CD4-positive, alpha-beta T cell treated with Interleukin-4 for 4 hours (primary cell): ENCODE data around the gene CLDN4.
"Not testable (repeated sequence)": the region's sequence is repeated elsewhere in the genome, so short reads cannot be mapped to it uniquely, and the experiment has no call there.

ENCODE experiments used
- DNase-seq: peaks from one replicate; pipeline ENCODE4 v3.0.0-alpha.2; 2020

CLDN4 gene

GRCh38 chr7:73830681-73831583 lies at the start of gene CLDN4:
CLDN4 (plus strand) TSS chr7:73830996; CDS start chr7:73831202, 206 bp downstream.
- no peak for DNase-seq

- no peak for DNase-seq
Observed at GRCh38 chr7:73786588-73786987, 44.2 kb upstream of the CLDN4 start.

GRCh38 chr7:73787786-73788048 lies 43.1 kb upstream of the CLDN4 start:
- DNase-seq: not testable (repeated sequence)

GRCh38 chr7:73789051-73789450 lies 41.7 kb upstream of the CLDN4 start:
- DNase-seq: no peak

GRCh38 chr7:73791170-73791690 lies 39.6 kb upstream of the CLDN4 start:
- DNase-seq: not testable (repeated sequence)

- not testable (repeated sequence) for DNase-seq
Observed at GRCh38 chr7:73795188-73795587, 35.6 kb upstream of the CLDN4 start.

- not testable (repeated sequence) for DNase-seq
Observed at GRCh38 chr7:73796656-73797055, 34.1 kb upstream of the CLDN4 start.

- not testable (repeated sequence) for DNase-seq
Observed at GRCh38 chr7:73797176-73797575, 33.6 kb upstream of the CLDN4 start.

- no peak for DNase-seq
Observed at GRCh38 chr7:73799282-73800141, 31.3 kb upstream of the CLDN4 start.

GRCh38 chr7:73801577-73801976 lies 29.2 kb upstream of the CLDN4 start:
- DNase-seq: no peak

GRCh38 chr7:73802459-73802858 lies 28.3 kb upstream of the CLDN4 start:
- DNase-seq: no peak

- DNase-seq: no peak
Observed at GRCh38 chr7:73809467-73809951, 21.3 kb upstream of the CLDN4 start.

- DNase-seq: no peak
Observed at GRCh38 chr7:73810998-73811360, 19.8 kb upstream of the CLDN4 start.

GRCh38 chr7:73811760-73812168 lies 19.0 kb upstream of the CLDN4 start:
- DNase-seq: peak; percentile 48

- DNase-seq: no peak
Observed at GRCh38 chr7:73812996-73813395, 17.8 kb upstream of the CLDN4 start.

GRCh38 chr7:73815436-73815835 lies 15.4 kb upstream of the CLDN4 start:
- DNase-seq: no peak

GRCh38 chr7:73817121-73817520 lies 13.7 kb upstream of the CLDN4 start:
- DNase-seq: no peak

GRCh38 chr7:73820013-73820412 lies 10.8 kb upstream of the CLDN4 start:
- DNase-seq: no peak

GRCh38 chr7:73821597-73822285 lies 9.1 kb upstream of the CLDN4 start:
- DNase-seq: not testable (repeated sequence)

GRCh38 chr7:73822319-73823173 lies 8.2 kb upstream of the CLDN4 start:
- DNase-seq: no peak

- no peak for DNase-seq
Observed at GRCh38 chr7:73823257-73823656, 7.5 kb upstream of the CLDN4 start.
